Effector memory CD4-positive, alpha-beta T cell (primary cell): ENCODE measurements around the gene LMLN.
"Not testable (repeated sequence)": the region's sequence is repeated elsewhere in the genome, so short reads cannot be mapped to it uniquely, and the experiment has no call there.

Source experiments
- DNase-seq, 3 donors: peaks; one replicate each; pipeline ENCODE4 v3.0.0-alpha.2; 2020
- H3K27ac ChIP-seq: 2 replicates; pipeline ENCODE4 v1.7.0; 2013; ENCODE audit warnings: mild to moderate bottlenecking, low read length, moderate library complexity; ENCODE audit not compliant: insufficient read depth, poor library complexity, severe bottlenecking
- H3K27me3 ChIP-seq: replicated peaks from 2 replicates; pipeline ENCODE4 v1.7.0; 2013; ENCODE audit warnings: mild to moderate bottlenecking, low read length; ENCODE audit not compliant: insufficient read depth, control insufficient read depth, poor library complexity, severe bottlenecking
- H3K36me3 ChIP-seq: 2 replicates; pipeline ENCODE4 v1.7.0; 2013; ENCODE audit warnings: mild to moderate bottlenecking, low read length, moderate library complexity; ENCODE audit not compliant: control insufficient read depth, insufficient read depth
- H3K4me1 ChIP-seq: 2 replicates; pipeline ENCODE4 v1.7.0; 2013; ENCODE audit warnings: low read length, mild to moderate bottlenecking; ENCODE audit not compliant: control insufficient read depth, insufficient read depth, poor library complexity, severe bottlenecking
- H3K4me3 ChIP-seq: 2 replicates; pipeline ENCODE4 v1.7.0; 2013; ENCODE audit warnings: low read length, low read depth, mild to moderate bottlenecking; ENCODE audit not compliant: insufficient read depth, poor library complexity, severe bottlenecking
- H3K9me3 ChIP-seq: 2 replicates; pipeline ENCODE4 v1.7.0; 2013; ENCODE audit warnings: mild to moderate bottlenecking, low read length, moderate library complexity; ENCODE audit not compliant: control insufficient read depth

The LMLN gene

GRCh38 chr3:198046120-198046857, 86.3 kb downstream of the LMLN start:
- Histone ChIP-seq H3K27me3 (no peaks in the 10 kb centered on the region), H3K36me3 (no peaks in the 10 kb centered on the region), H3K27ac (no peak overlapping the region), H3K9me3 (no peaks in the 10 kb centered on the region), H3K4me1 (no peaks in the 10 kb centered on the region), H3K4me3 (no peak overlapping the region)
- no peak for DNase-seq

- H3K27me3 ChIP-seq = no peaks in the 10 kb centered on the region
Observed at GRCh38 chr3:198048445-198048844, 88.4 kb downstream of the LMLN start.

GRCh38 chr3:198051836-198052235, 91.8 kb downstream of the LMLN start:
- no peak for DNase-seq
- H3K27me3 ChIP-seq = no peaks in the 10 kb centered on the region
- no peaks in the 10 kb centered on the region for H3K4me1 ChIP-seq
- no peaks in the 10 kb centered on the region for H3K9me3 ChIP-seq
- H3K27ac ChIP-seq = no peak overlapping the region
- no peaks in the 10 kb centered on the region for H3K36me3 ChIP-seq
- no peak overlapping the region for H3K4me3 ChIP-seq

More at GRCh38 chr3:198048445-198048844, 88.4 kb downstream of the LMLN start:
- DNase-seq = no peak
- no peak overlapping the region for H3K27ac ChIP-seq
- no peaks in the 10 kb centered on the region for H3K36me3 ChIP-seq
- H3K4me1 ChIP-seq = no peaks in the 10 kb centered on the region
- no peaks in the 10 kb centered on the region for H3K9me3 ChIP-seq
- no peak overlapping the region for H3K4me3 ChIP-seq

- not testable (repeated sequence) for H3K4me3 ChIP-seq, H3K36me3 ChIP-seq, H3K9me3 ChIP-seq, H3K4me1 ChIP-seq, H3K27me3 ChIP-seq, H3K27ac ChIP-seq, DNase-seq
Observed at GRCh38 chr3:198053462-198053861, 93.4 kb downstream of the LMLN start.

GRCh38 chr3:198061119-198062067, 101.4 kb downstream of the LMLN start:
- Histone ChIP-seq H3K9me3 (no peaks in the 10 kb centered on the region), H3K4me3 (no peak overlapping the region), H3K36me3 (no peaks in the 10 kb centered on the region), H3K27me3 (no peaks in the 10 kb centered on the region), H3K27ac (no peak overlapping the region), H3K4me1 (no peaks in the 10 kb centered on the region)
- DNase-seq = no peak

- no peak for DNase-seq
- Histone ChIP-seq H3K9me3 (no peaks in the 10 kb centered on the region), H3K27ac (no peak overlapping the region), H3K36me3 (no peaks in the 10 kb centered on the region), H3K4me3 (no peak overlapping the region), H3K4me1 (no peaks in the 10 kb centered on the region), H3K27me3 (no peaks in the 10 kb centered on the region)
Observed at GRCh38 chr3:198062068-198062465, 102.0 kb downstream of the LMLN start.

GRCh38 chr3:198064420-198064819, 104.4 kb downstream of the LMLN start:
- DNase-seq = no peak
- Histone ChIP-seq H3K27me3 (no peaks in the 10 kb centered on the region), H3K9me3 (no peaks in the 10 kb centered on the region), H3K4me3 (no peak overlapping the region), H3K4me1 (no peaks in the 10 kb centered on the region), H3K36me3 (no peaks in the 10 kb centered on the region), H3K27ac (no peak overlapping the region)

- H3K4me3 ChIP-seq = no peak overlapping the region
- no peaks in the 10 kb centered on the region for H3K4me1 ChIP-seq
- no peak for DNase-seq
- no peaks in the 10 kb centered on the region for H3K36me3 ChIP-seq
- no peaks in the 10 kb centered on the region for H3K9me3 ChIP-seq
- no peaks in the 10 kb centered on the region for H3K27me3 ChIP-seq
- no peak overlapping the region for H3K27ac ChIP-seq
Observed at GRCh38 chr3:198065897-198066296, 105.9 kb downstream of the LMLN start.

- Histone ChIP-seq H3K27ac (no peak overlapping the region), H3K4me1 (no peaks in the 10 kb centered on the region), H3K4me3 (no peak overlapping the region), H3K27me3 (no peaks in the 10 kb centered on the region), H3K9me3 (no peaks in the 10 kb centered on the region), H3K36me3 (no peaks in the 10 kb centered on the region)
- DNase-seq = no peak
Observed at GRCh38 chr3:198067416-198067815, 107.4 kb downstream of the LMLN start.

GRCh38 chr3:198070871-198071270, 110.9 kb downstream of the LMLN start:
- H3K27me3 ChIP-seq = no peaks in the 10 kb centered on the region
- no peak overlapping the region for H3K4me3 ChIP-seq
- H3K36me3 ChIP-seq = no peaks in the 10 kb centered on the region
- H3K9me3 ChIP-seq = no peaks in the 10 kb centered on the region
- DNase-seq = no peak
- no peaks in the 10 kb centered on the region for H3K4me1 ChIP-seq
- no peak overlapping the region for H3K27ac ChIP-seq
